B cell (primary cell): ENCODE data around the gene RHEBL1. TPM values are rescaled to one million over a fixed set of nuclear protein-coding genes. Genes with fewer than 3 reads are reported as not detected.

Source experiments
- ATAC-seq: fragments of 200-7000 bp; cut with Tn5 transposase; one replicate; pipeline ENCODE4 v1.10.0; 2021; ENCODE audit warnings: low read depth, mild to moderate bottlenecking, moderate number of reproducible peaks, moderate library complexity
- CTCF ChIA-PET: fragments of 350-600 bp; sonication (Branson Sonifier 250); formaldehyde crosslinking; loops from one replicate; lab custom pipeline; 2021; ENCODE audit warnings: antibody characterized with exemption, inconsistent platforms; lab: Charles Lee
- POLR2A ChIA-PET: fragments of 350-600 bp; sonication (Branson Sonifier 250); formaldehyde crosslinking; loops from one replicate; lab custom pipeline; 2021; ENCODE audit warnings: antibody characterized with exemption; lab: Charles Lee
- DNase-seq: peaks from one replicate; pipeline ENCODE4 v3.0.0; 2013
- H2AFZ ChIP-seq: 2 replicates; pipeline ENCODE4 v1.6.1; 2012; ENCODE audit warnings: mild to moderate bottlenecking, low read depth, low read length; ENCODE audit not compliant: insufficient read depth, poor library complexity, severe bottlenecking
- H3K27ac ChIP-seq, 2 donors: 1 replicate in 1 of 2; 2 replicates in 1 of 2; pipeline ENCODE4 v1.5.1; 2012 to 2013; ENCODE audit warnings: low read length in 2 of 2, mild to moderate bottlenecking in 2 of 2, moderate library complexity in 1 of 2
- H3K27me3 ChIP-seq, 4 experiments: fragments of 200-600 bp in 1 of 4; sonication (generic) in 1 of 4; replicated peaks in 1 of 4; 1 replicate in 2 of 4; 2 replicates in 2 of 4; pipeline versions ENCODE4 v1.6.1 to v1.7.0; 2013 to 2016; ENCODE audit warnings: low read length in 3 of 4, mild to moderate bottlenecking in 2 of 4, mixed read lengths in 1 of 4, moderate library complexity in 1 of 4; ENCODE audit not compliant: insufficient read depth in 4 of 4, control insufficient read depth in 3 of 4; ENCODE audit errors: control extremely low read depth in 1 of 4
- H3K36me3 ChIP-seq, 2 experiments: replicated peaks in 1 of 2; 1 replicate in 1 of 2; 2 replicates in 1 of 2; pipeline versions ENCODE4 v1.6.1 to v1.7.1; 2013; ENCODE audit warnings: low read length in 1 of 2; ENCODE audit not compliant: insufficient read depth in 2 of 2, control insufficient read depth in 1 of 2; ENCODE audit errors: control extremely low read depth in 1 of 2, extremely low read depth in 1 of 2
- H3K4me1 ChIP-seq, 2 donors: fragments of 200-600 bp in 1 of 2; sonication (generic) in 1 of 2; 1 replicate in 1 of 2; 2 replicates in 1 of 2; pipeline versions ENCODE4 v1.5.1 to v1.6.1; 2013 to 2017; ENCODE audit warnings: low read length in 2 of 2; ENCODE audit not compliant: control insufficient read depth in 2 of 2, insufficient read depth in 2 of 2
- H3K4me2 ChIP-seq: replicated peaks from 2 replicates; pipeline ENCODE3; 2012; ENCODE audit warnings: mild to moderate bottlenecking, low read depth, low read length; ENCODE audit not compliant: poor library complexity, severe bottlenecking
- H3K4me3 ChIP-seq, 5 experiments: fragments of 200-600 bp in 1 of 5; sonication (generic) in 1 of 5; 1 replicate in 3 of 5; 2 replicates in 2 of 5; pipeline versions ENCODE4 v1.5.1 to v1.7.0; 2011 to 2016; ENCODE audit warnings: low read length in 4 of 5, mild to moderate bottlenecking in 4 of 5, low read depth in 2 of 5, control low read depth in 1 of 5, moderate library complexity in 1 of 5; ENCODE audit not compliant: insufficient read depth in 1 of 5; ENCODE audit errors: control extremely low read depth in 1 of 5, extremely low read depth in 1 of 5
- H3K79me2 ChIP-seq: fragments of 200-600 bp; sonication (generic); one replicate; pipeline ENCODE4 v1.6.0; 2016; ENCODE audit warnings: low read length; ENCODE audit not compliant: control insufficient read depth, insufficient read depth
- H3K9ac ChIP-seq: fragments of 200-600 bp; sonication (generic); 2 replicates; pipeline ENCODE4 v1.6.1; 2017; ENCODE audit warnings: mild to moderate bottlenecking, low read length, moderate library complexity
- H3K9me3 ChIP-seq, 3 donors: one replicate each; pipeline versions ENCODE4 v1.6.1 to v1.7.1; 2013; ENCODE audit warnings: low read length in 2 of 3; ENCODE audit not compliant: control insufficient read depth in 2 of 3, insufficient read depth in 1 of 3; ENCODE audit errors: control extremely low read depth in 1 of 3
- H4K20me1 ChIP-seq: 2 replicates; pipeline ENCODE4 v1.6.0; 2012; ENCODE audit warnings: mild to moderate bottlenecking, low read length; ENCODE audit not compliant: insufficient read depth, control insufficient read depth, poor library complexity, severe bottlenecking
- H3K27ac Mint-ChIP-seq: one replicate; pipeline ENCODE4 v1.8.0; 2021; ENCODE audit warnings: mixed read lengths
- H3K27me3 Mint-ChIP-seq: one replicate; pipeline ENCODE4 v1.8.0; 2021; ENCODE audit warnings: mixed read lengths
- H3K4me1 Mint-ChIP-seq: one replicate; pipeline ENCODE4 v1.8.0; 2021; ENCODE audit warnings: mixed read lengths
- H3K4me3 Mint-ChIP-seq: one replicate; pipeline ENCODE4 v1.8.0; 2021; ENCODE audit warnings: mixed read lengths
- H3K9me3 Mint-ChIP-seq: one replicate; pipeline ENCODE4 v1.8.0; 2022; ENCODE audit warnings: mixed read lengths; ENCODE audit not compliant: insufficient read depth
- CTCF ChIP-seq: fragments of 200-600 bp; IDR thresholded peaks from one replicate; pipeline ENCODE4 v1.8.0; 2022; ENCODE audit warnings: antibody characterized with exemption, mild to moderate bottlenecking
- EZH2 ChIP-seq: IDR thresholded peaks from 2 replicates; pipeline ENCODE4 v1.6.1; 2012; ENCODE audit warnings: borderline replicate concordance, low read depth, mild to moderate bottlenecking, moderate library complexity, low read length; ENCODE audit not compliant: insufficient read depth, poor library complexity, severe bottlenecking
- WGBS: methylation state at CpG from one replicate; pipeline ENCODE4 v1.1.5; 2013; ENCODE audit warnings: missing lambda C conversion rate; ENCODE audit not compliant: insufficient coverage; 5-methylcytosine and 5-hydroxymethylcytosine counted together
- intact Hi-C: fragments of 100-400 bp; cut with micrococcal nuclease; formaldehyde crosslinking; loops from one replicate; pipeline ENCODE4 v1.10.0; 2022
- polyA plus RNA-seq: library from polyadenylated mRNA; depleted of rRNA; stranded (reverse); fragments of >200 nt; gene quantifications from 2 replicates; pipeline ENCODE4 v1.2.3, GENCODE V29; 2012
- total RNA-seq, 2 donors: library from RNA; stranded (reverse); fragments of 120-200 nt in 1 of 2; gene quantifications; 1 replicate in 1 of 2; 2 replicates in 1 of 2; pipeline versions ENCODE4 v1.2.3 to v1.2.4, GENCODE V29; 2013 to 2022

RHEBL1 gene
- total and polyA plus RNA-seq, 2 donors (not counting 1 experiment from before 2014, with no cell fraction given) = 3.0 to 6.1 TPM

- H3K4me1 Mint-ChIP-seq = peaks cover 27% of the 10 kb centered on the region
- WGBS = 35% methylated on average over 4 of the region's 10 CpGs
- TF ChIP-seq CTCF (peak; percentile 33), EZH2 (no peak)
- H3K27me3 ChIP-seq = no peaks in the 10 kb centered on the region
- peaks cover 37% of the 10 kb centered on the region for H3K79me2 ChIP-seq
- peak overlapping the region; percentile 91 for H3K4me3 Mint-ChIP-seq
- H3K27ac ChIP-seq = peak overlapping the region; percentile 95 to 99
- no peaks in the 10 kb centered on the region for H3K9me3 ChIP-seq
- H3K27me3 Mint-ChIP-seq = no peaks in the 10 kb centered on the region
- no peaks in the 10 kb centered on the region for H3K9me3 Mint-ChIP-seq
- DNase-seq (peak; percentile 67), ATAC-seq (no peak)
- peak overlapping the region; percentile 90 for H3K27ac Mint-ChIP-seq
- H3K36me3 ChIP-seq = peaks cover 0 to 38% of the 10 kb centered on the region in 2 experiments
- peaks cover 5% of the 10 kb centered on the region for H4K20me1 ChIP-seq
- peak overlapping the region in 3 of 5 experiments; percentile 79 to 88 (median 86) for H3K4me3 ChIP-seq
- H3K4me1 ChIP-seq = peaks cover 18 to 21% of the 10 kb centered on the region in 2 donors
- peak overlapping the region; percentile 67 for H2AFZ ChIP-seq
- H3K4me2 ChIP-seq = peak overlapping the region; percentile 85
- intact Hi-C loops = loop anchor here (2.0 kb wide), 1 partner anchor 347 kb away; the partner anchor contains the start of gene SPATS2
- peak overlapping the region; percentile 91 for H3K9ac ChIP-seq
- CTCF ChIA-PET = interaction anchor here (0.6 to 3.2 kb wide), 16 partner anchors 10 to 166 kb away, joined by 3 to 27 read pairs (median 4); partner anchors contain the start of genes FKBP11 and LMBR1L
- POLR2A ChIA-PET = interaction anchor here (0.7 to 1.9 kb wide), 6 partner anchors 8 to 111 kb away, joined by 3 to 19 read pairs (median 4); partner anchors contain the start of gene TUBA1B
These were observed 50.1 kb downstream of the RHEBL1 start for GRCh38 chr12:49019443-49020324.
